Neural cell (in vitro differentiated cells): Measurements from ENCODE around the gene PRRT1. TPM values are rescaled to one million over a fixed set of nuclear protein-coding genes. Genes with fewer than 3 reads are reported as not detected.

Experiments used
- H2AFZ ChIP-seq: fragments of 200-600, 300-800 bp; sonication (generic), shearing (Covaris generic); 2 replicates; pipeline ENCODE4 v1.6.0; 2014; ENCODE audit warnings: low read depth, mild to moderate bottlenecking, antibody characterized with exemption, low read length, moderate library complexity
- H3F3A ChIP-seq: fragments of 200-600 bp; shearing (Covaris generic); 2 replicates; pipeline ENCODE4 v1.6.1; 2016; ENCODE audit warnings: mild to moderate bottlenecking, moderate library complexity, mixed read lengths, antibody characterized with exemption, low read length; ENCODE audit not compliant: insufficient read depth, poor library complexity, severe bottlenecking
- H3K27ac ChIP-seq: fragments of 200-600, 300-800 bp; sonication (generic), shearing (Covaris generic); 2 replicates; pipeline ENCODE4 v1.5.1; 2014; ENCODE audit warnings: mild to moderate bottlenecking, low read length, moderate library complexity
- H3K27me3 ChIP-seq: fragments of 300-800, 200-600 bp; sonication (generic), shearing (Covaris generic); 2 replicates; pipeline ENCODE4 v1.6.0; 2014; ENCODE audit warnings: mild to moderate bottlenecking, low read depth, low read length, moderate library complexity; ENCODE audit not compliant: insufficient read depth
- H3K36me3 ChIP-seq: fragments of 300-800, 200-600 bp; sonication (generic), shearing (Covaris generic); 2 replicates; pipeline ENCODE4 v1.5.1; 2014; ENCODE audit warnings: mild to moderate bottlenecking, antibody characterized with exemption, low read length, moderate library complexity; ENCODE audit not compliant: insufficient read depth
- H3K4me2 ChIP-seq: fragments of 300-800, 200-600 bp; sonication (generic), shearing (Covaris generic); 2 replicates; pipeline ENCODE4 v1.6.0; 2014; ENCODE audit warnings: mild to moderate bottlenecking, low read length
- H3K4me3 ChIP-seq: fragments of 300-800, 200-600 bp; sonication (generic), shearing (Covaris generic); 2 replicates; pipeline ENCODE4 v1.5.1; 2014; ENCODE audit warnings: mild to moderate bottlenecking, low read length, moderate library complexity
- H3K79me2 ChIP-seq: fragments of 200-600 bp; shearing (Covaris generic); replicated peaks from 2 replicates; pipeline ENCODE4 v1.6.0; 2014; ENCODE audit warnings: mild to moderate bottlenecking, low read length, moderate library complexity; ENCODE audit not compliant: insufficient read depth
- H3K9ac ChIP-seq: fragments of 300-800, 200-600 bp; sonication (generic), shearing (Covaris generic); 2 replicates; pipeline ENCODE4 v1.6.1; 2016; ENCODE audit warnings: mild to moderate bottlenecking, low read length, mixed read lengths
- H3K9me2 ChIP-seq: fragments of 200-600 bp; shearing (Covaris generic); 2 replicates; pipeline ENCODE4 v1.6.1; 2016; ENCODE audit warnings: mild to moderate bottlenecking, low read length, mixed read lengths; ENCODE audit not compliant: insufficient read depth
- H3K9me3 ChIP-seq: fragments of 200-600, 300-800 bp; sonication (generic), shearing (Covaris generic); 2 replicates; pipeline ENCODE4 v1.6.1; 2016; ENCODE audit warnings: mild to moderate bottlenecking, mixed run types, low read length, moderate library complexity, mixed read lengths
- H4K20me1 ChIP-seq: fragments of 200-600 bp; shearing (Covaris generic); 2 replicates; pipeline ENCODE4 v1.6.1; 2016; ENCODE audit warnings: mild to moderate bottlenecking, mixed run types; ENCODE audit not compliant: insufficient read depth
- EP300 ChIP-seq: fragments of 450-650 bp; conservative IDR thresholded peaks from 2 replicates; pipeline ENCODE4 v1.6.1; 2014; ENCODE audit warnings: antibody characterized with exemption, mild to moderate bottlenecking, moderate library complexity; ENCODE audit not compliant: poor library complexity, severe bottlenecking
- EZH2 ChIP-seq: fragments of 200-600, 300-800 bp; shearing (Covaris generic), sonication (generic); IDR thresholded peaks from 2 replicates; pipeline ENCODE4 v1.6.1; 2014; ENCODE audit warnings: antibody characterized with exemption, low read length, borderline replicate concordance, mild to moderate bottlenecking; ENCODE audit not compliant: insufficient read depth, poor library complexity, severe bottlenecking
- MXI1 ChIP-seq: fragments of 450-650 bp; conservative IDR thresholded peaks from 2 replicates; pipeline ENCODE4 v1.6.1; 2014; ENCODE audit warnings: antibody characterized with exemption, mild to moderate bottlenecking; ENCODE audit not compliant: poor library complexity, severe bottlenecking
- POLR2AphosphoS5 ChIP-seq: IDR thresholded peaks from 2 replicates; pipeline ENCODE4 v1.6.1; 2012
- RAD21 ChIP-seq: fragments of 450-650 bp; conservative IDR thresholded peaks from 2 replicates; pipeline ENCODE4 v1.6.1; 2014; ENCODE audit warnings: antibody characterized with exemption, mild to moderate bottlenecking, moderate library complexity
- SMC3 ChIP-seq: fragments of 450-650 bp; conservative IDR thresholded peaks from 2 replicates; pipeline ENCODE4 v1.6.1; 2014; ENCODE audit warnings: antibody characterized with exemption, mild to moderate bottlenecking, moderate library complexity; ENCODE audit not compliant: poor library complexity
- TAF1 ChIP-seq: IDR thresholded peaks from 2 replicates; pipeline ENCODE4 v1.6.1; 2012; ENCODE audit warnings: low read depth
- polyA plus RNA-seq: library from polyadenylated mRNA; depleted of rRNA; stranded (reverse); fragments of >200 nt; gene quantifications from 2 replicates; pipeline ENCODE4 v1.2.3, GENCODE V29; 2014
- TF ChIP-seq, protein P1 (sequence below): IDR thresholded peaks from 2 replicates; pipeline ENCODE4 v1.6.1; 2012; ENCODE audit warnings: borderline replicate concordance
- TF ChIP-seq, protein P2 (sequence below): fragments of 450-650 bp; IDR thresholded peaks from 2 replicates; pipeline ENCODE4 v1.5.1; 2014; ENCODE audit warnings: antibody characterized with exemption, mild to moderate bottlenecking, moderate library complexity; ENCODE audit not compliant: poor library complexity, severe bottlenecking

PRRT1 gene
- polyA plus RNA-seq, 1 donor from 2014 or later: 0.22 TPM

GRCh38 chr6:32131439-32131948, 20.2 kb downstream of the PRRT1 start:
- Histone ChIP-seq H3K9me3 (no peaks in the 10 kb centered on the region), H3K9me2 (no peaks in the 10 kb centered on the region), H3K79me2 (peaks cover 22% of the 10 kb centered on the region), H3K4me2 (no peak overlapping the region), H3K4me3 (no peak overlapping the region), H3K9ac (no peak overlapping the region), H3K36me3 (no peaks in the 10 kb centered on the region), H3K27me3 (no peaks in the 10 kb centered on the region), H2AFZ (no peak overlapping the region), H4K20me1 (no peaks in the 10 kb centered on the region), H3F3A (no peaks in the 10 kb centered on the region), H3K27ac (no peak overlapping the region)
- TF ChIP-seq EZH2: no peak
- TF ChIP-seq, protein P1, sequence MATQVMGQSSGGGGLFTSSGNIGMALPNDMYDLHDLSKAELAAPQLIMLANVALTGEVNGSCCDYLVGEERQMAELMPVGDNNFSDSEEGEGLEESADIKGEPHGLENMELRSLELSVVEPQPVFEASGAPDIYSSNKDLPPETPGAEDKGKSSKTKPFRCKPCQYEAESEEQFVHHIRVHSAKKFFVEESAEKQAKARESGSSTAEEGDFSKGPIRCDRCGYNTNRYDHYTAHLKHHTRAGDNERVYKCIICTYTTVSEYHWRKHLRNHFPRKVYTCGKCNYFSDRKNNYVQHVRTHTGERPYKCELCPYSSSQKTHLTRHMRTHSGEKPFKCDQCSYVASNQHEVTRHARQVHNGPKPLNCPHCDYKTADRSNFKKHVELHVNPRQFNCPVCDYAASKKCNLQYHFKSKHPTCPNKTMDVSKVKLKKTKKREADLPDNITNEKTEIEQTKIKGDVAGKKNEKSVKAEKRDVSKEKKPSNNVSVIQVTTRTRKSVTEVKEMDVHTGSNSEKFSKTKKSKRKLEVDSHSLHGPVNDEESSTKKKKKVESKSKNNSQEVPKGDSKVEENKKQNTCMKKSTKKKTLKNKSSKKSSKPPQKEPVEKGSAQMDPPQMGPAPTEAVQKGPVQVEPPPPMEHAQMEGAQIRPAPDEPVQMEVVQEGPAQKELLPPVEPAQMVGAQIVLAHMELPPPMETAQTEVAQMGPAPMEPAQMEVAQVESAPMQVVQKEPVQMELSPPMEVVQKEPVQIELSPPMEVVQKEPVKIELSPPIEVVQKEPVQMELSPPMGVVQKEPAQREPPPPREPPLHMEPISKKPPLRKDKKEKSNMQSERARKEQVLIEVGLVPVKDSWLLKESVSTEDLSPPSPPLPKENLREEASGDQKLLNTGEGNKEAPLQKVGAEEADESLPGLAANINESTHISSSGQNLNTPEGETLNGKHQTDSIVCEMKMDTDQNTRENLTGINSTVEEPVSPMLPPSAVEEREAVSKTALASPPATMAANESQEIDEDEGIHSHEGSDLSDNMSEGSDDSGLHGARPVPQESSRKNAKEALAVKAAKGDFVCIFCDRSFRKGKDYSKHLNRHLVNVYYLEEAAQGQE: no peak
- TF ChIP-seq, protein P2, sequence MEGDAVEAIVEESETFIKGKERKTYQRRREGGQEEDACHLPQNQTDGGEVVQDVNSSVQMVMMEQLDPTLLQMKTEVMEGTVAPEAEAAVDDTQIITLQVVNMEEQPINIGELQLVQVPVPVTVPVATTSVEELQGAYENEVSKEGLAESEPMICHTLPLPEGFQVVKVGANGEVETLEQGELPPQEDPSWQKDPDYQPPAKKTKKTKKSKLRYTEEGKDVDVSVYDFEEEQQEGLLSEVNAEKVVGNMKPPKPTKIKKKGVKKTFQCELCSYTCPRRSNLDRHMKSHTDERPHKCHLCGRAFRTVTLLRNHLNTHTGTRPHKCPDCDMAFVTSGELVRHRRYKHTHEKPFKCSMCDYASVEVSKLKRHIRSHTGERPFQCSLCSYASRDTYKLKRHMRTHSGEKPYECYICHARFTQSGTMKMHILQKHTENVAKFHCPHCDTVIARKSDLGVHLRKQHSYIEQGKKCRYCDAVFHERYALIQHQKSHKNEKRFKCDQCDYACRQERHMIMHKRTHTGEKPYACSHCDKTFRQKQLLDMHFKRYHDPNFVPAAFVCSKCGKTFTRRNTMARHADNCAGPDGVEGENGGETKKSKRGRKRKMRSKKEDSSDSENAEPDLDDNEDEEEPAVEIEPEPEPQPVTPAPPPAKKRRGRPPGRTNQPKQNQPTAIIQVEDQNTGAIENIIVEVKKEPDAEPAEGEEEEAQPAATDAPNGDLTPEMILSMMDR: no peak
- no peak for TF ChIP-seq RAD21
- no peak for TF ChIP-seq TAF1
- TF ChIP-seq MXI1: no peak
- no peak for TF ChIP-seq POLR2AphosphoS5
- TF ChIP-seq SMC3: no peak

DNA sequence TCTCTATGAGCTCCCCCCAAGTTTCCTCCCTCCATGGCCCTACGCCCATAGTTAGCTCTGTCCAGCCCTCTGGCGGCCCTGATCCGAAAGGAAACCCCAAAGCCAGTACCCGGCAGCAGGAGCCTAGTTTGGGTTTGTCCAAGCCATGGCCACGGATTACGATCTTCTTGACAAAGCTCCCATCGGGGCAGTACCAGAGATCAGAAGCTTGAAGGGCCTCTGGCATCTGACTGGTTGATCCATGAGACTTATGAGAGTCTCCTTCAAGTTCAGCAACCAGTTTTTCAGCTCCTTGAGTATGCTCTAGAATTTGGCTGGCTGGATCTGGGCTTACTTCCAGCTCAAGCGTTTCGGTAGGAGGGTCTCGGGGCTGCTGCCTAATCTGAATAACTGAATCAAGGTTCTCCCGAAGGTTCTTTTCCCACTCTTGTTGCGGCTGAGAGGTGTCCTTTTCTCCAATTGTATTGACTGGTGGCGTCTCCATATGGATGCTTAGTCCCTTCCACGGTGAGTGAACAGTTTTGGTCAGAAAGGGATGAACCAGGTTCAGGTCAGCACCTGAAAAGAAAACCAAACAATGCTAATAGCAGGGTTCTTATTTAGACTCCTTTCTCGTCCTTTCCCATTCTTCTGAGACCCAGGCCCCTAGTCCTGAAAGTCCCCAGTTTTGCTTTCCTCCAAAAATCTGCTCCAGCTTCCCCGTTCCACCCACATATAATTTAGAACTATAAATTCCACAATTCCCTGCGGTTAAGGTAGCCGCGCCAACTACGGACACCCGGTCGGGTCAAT, 22.2 kb downstream of the PRRT1 start:
- H2AFZ ChIP-seq: peak overlapping the region; percentile 43
- peak overlapping the region; percentile 94 for H3K4me2 ChIP-seq
- no peaks in the 10 kb centered on the region for H3K27me3 ChIP-seq
- peak overlapping the region; percentile 89 for H3K4me3 ChIP-seq
- no peaks in the 10 kb centered on the region for H3K9me3 ChIP-seq
- TF ChIP-seq TAF1: no peak
- no peak for TF ChIP-seq MXI1
- no peak for TF ChIP-seq RAD21
- TF ChIP-seq EP300: no peak
- TF ChIP-seq, protein P1: no peak
- TF ChIP-seq SMC3: no peak
- TF ChIP-seq POLR2AphosphoS5: no peak
- TF ChIP-seq, protein P2: no peak
- no peak for TF ChIP-seq EZH2
- no peaks in the 10 kb centered on the region for H3K9me2 ChIP-seq
- no peaks in the 10 kb centered on the region for H4K20me1 ChIP-seq
- no peaks in the 10 kb centered on the region for H3K36me3 ChIP-seq
- no peaks in the 10 kb centered on the region for H3F3A ChIP-seq
- peak overlapping the region; percentile 73 for H3K9ac ChIP-seq
- peak overlapping the region; percentile 76 for H3K27ac ChIP-seq
- peaks cover 25% of the 10 kb centered on the region for H3K79me2 ChIP-seq
